GM18502 (cell line): ENCODE data around the gene TRIM47.

ENCODE experiments used
- ATAC-seq: cut with Tn5 transposase; IDR thresholded peaks from one replicate; pipeline ENCODE4 v1.9.1; 2021; ENCODE audit warnings: mild to moderate bottlenecking; ENCODE audit not compliant: unreplicated experiment, poor library complexity

The TRIM47 gene

GRCh38 chr17:75848523-75849278 is 29.7 kb downstream of the TRIM47 start:
- ATAC-seq, result no peak

GRCh38 chr17:75847614-75848522 is 30.5 kb downstream of the TRIM47 start:
- ATAC-seq, result no peak

GRCh38 chr17:75846692-75847613 is 31.4 kb downstream of the TRIM47 start:
- no peak for ATAC-seq

GRCh38 chr17:75845933-75846691 is 32.3 kb downstream of the TRIM47 start:
- ATAC-seq, result no peak

- peak; percentile 72 for ATAC-seq
Observed at GRCh38 chr17:75845058-75845711, 33.2 kb downstream of the TRIM47 start.

- no peak for ATAC-seq
Observed at GRCh38 chr17:75844530-75845057, 33.8 kb downstream of the TRIM47 start.

- ATAC-seq, result peak; percentile 33
Observed at GRCh38 chr17:75843577-75844529, 34.5 kb downstream of the TRIM47 start, which contains the start of gene UNC13D. Gene UNC13D, minus strand, starts transcription at chr17:75844404. Its CDS starts 67 bp downstream, at chr17:75844337.

- no peak for ATAC-seq
Observed at GRCh38 chr17:75842963-75843576, 35.3 kb downstream of the TRIM47 start.

- ATAC-seq, result no peak
Observed at GRCh38 chr17:75842411-75842810, 36.0 kb downstream of the TRIM47 start.

GRCh38 chr17:75840799-75841164 is 37.6 kb downstream of the TRIM47 start:
- no peak for ATAC-seq

- ATAC-seq, result no peak
Observed at GRCh38 chr17:75839942-75840798, 38.2 kb downstream of the TRIM47 start.

- no peak for ATAC-seq
Observed at GRCh38 chr17:75838410-75838809, 40.0 kb downstream of the TRIM47 start.

- no peak for ATAC-seq
Observed at GRCh38 chr17:75837899-75838298, 40.5 kb downstream of the TRIM47 start.

- no peak for ATAC-seq
Observed at GRCh38 chr17:75836605-75837004, 41.8 kb downstream of the TRIM47 start.

GRCh38 chr17:75835654-75835987 is 42.8 kb downstream of the TRIM47 start:
- no peak for ATAC-seq

- no peak for ATAC-seq
Observed at GRCh38 chr17:75834928-75835653, 43.3 kb downstream of the TRIM47 start.
